HG03460 (cell line): ENCODE measurements around the gene KLHDC3.
A peak's percentile ranks its signal among the peaks of the same experiment; 100 is the strongest.
"Not testable (repeated sequence)": the region's sequence is repeated elsewhere in the genome, so short reads cannot be mapped to it uniquely, and the experiment has no call there.

ENCODE experiments used
- ATAC-seq: cut with Tn5 transposase; IDR thresholded peaks from one replicate; pipeline ENCODE4 v1.9.1; 2021; ENCODE audit not compliant: unreplicated experiment

The KLHDC3 gene

GRCh38 chr6:43021270-43022047 lies 7.4 kb downstream of the KLHDC3 start, which contains the start of gene RRP36:
Gene RRP36 (plus strand): TSS chr6:43021623. CDS start chr6:43021655, 32 bp downstream.
- ATAC-seq: peak; percentile 87

DNA sequence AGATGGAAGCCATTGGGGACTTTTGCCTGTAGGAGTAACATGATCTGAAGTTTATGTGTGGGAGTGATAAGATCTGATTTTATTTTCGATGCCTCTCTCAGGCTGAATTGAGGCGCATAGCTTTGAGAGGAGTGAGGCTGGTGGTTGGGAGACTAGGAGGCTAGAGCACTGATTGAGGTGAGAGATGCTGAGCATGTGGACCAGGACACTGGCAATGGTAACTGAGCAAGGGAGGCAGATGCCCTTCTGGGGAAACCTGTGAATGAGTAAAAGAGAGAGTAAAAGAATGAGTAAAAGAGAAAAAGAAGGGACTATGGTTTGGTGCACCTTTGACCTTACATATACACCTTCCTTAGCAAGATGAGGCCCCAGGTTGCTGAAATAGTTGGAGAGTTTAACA lies 10.4 kb downstream of the KLHDC3 start:
- no peak for ATAC-seq

DNA sequence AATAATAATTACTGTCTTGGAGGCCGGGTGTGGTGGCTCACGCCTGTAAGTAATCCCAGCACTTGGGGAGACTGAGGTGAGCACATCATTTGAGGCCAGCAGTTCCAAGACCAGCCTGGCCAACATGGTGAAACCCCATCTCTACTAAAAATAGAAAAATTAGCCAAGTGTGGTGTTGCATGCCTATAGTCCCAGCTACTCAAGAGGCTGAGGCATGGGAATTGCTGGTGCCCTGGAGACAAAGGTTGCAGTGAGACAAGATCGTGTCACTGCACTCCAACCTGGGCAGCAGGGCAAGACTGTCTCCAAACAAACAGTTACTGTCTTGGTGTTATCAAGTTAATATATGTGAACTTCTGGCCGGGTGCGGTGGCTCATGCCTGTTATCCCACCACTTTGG lies 12.3 kb downstream of the KLHDC3 start:
- ATAC-seq: no peak

- ATAC-seq: no peak
Measured at GRCh38 chr6:43029120-43029519, 15.1 kb downstream of the KLHDC3 start.

GRCh38 chr6:43032326-43032725 lies 18.3 kb downstream of the KLHDC3 start:
- no peak for ATAC-seq

- no peak for ATAC-seq
Measured at GRCh38 chr6:43033496-43034189, 19.6 kb downstream of the KLHDC3 start.

- ATAC-seq: no peak
Measured at GRCh38 chr6:43034190-43034525, 20.1 kb downstream of the KLHDC3 start.

- ATAC-seq: no peak
Measured at GRCh38 chr6:43035495-43036194, 21.6 kb downstream of the KLHDC3 start.

GRCh38 chr6:43036712-43037111 lies 22.7 kb downstream of the KLHDC3 start:
- no peak for ATAC-seq

DNA sequence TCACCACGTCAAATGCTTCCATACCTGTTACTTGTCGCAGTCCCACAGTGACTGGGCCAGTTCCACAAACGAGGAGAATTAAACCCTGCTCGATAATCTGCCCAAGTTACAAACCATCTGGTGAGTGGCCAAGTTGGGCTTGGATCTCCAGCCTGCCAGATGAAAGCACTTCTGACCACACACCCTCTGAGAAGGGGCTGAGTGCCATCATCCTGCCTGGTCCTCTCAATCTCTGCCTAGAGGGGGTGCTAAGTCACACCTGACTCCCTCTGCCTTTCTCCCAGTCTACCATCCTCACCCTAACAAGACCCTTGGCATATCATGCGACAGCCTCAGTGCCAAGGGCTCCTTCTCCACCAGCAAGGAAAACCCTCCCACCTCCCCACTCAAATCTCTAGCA lies 23.1 kb downstream of the KLHDC3 start:
- no peak for ATAC-seq

GRCh38 chr6:43037706-43038105 lies 23.7 kb downstream of the KLHDC3 start:
- ATAC-seq: no peak

DNA sequence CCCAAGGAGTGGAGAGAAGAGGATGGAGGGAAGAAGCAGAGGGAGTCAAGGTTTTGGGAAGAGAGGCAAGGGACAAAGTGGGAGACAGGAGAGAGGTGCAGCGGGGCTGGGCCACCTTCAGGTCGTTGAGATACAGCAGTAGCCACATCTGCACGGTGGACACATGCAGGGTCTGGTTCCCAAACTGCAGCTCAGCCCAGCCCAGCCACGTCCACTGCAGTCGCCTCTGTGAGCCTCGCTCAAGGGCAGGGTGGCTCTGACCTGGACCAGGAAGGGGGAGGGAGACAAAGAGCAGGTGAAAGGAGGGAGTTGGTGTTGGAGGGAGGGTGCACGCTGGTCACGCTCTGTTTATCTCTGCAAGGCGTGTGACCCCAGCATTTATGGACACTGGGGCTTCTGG lies 24.7 kb downstream of the KLHDC3 start:
- ATAC-seq: no peak

- ATAC-seq: no peak
Measured at GRCh38 chr6:43040542-43041257, 26.7 kb downstream of the KLHDC3 start.

DNA sequence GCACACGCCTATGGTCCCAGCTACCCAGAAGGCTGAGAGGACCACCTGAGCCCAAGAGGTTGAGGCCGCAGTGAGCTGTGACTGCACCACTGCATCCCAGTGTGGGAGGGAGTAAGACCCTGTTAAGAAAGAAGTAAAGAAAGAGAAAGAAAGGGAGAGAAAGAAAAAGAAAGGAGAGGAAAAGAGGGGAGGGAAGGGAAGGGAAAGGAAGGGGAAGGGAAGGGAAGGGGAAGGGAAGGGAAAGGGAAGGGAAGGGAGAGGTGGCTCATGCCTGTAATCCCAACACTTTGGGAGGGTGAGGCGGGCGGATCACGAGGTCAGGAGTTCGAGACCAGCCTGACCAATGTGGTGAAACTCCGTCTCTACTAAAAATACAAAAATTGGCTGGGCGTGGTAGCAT lies 27.4 kb downstream of the KLHDC3 start:
- not testable (repeated sequence) for ATAC-seq

DNA sequence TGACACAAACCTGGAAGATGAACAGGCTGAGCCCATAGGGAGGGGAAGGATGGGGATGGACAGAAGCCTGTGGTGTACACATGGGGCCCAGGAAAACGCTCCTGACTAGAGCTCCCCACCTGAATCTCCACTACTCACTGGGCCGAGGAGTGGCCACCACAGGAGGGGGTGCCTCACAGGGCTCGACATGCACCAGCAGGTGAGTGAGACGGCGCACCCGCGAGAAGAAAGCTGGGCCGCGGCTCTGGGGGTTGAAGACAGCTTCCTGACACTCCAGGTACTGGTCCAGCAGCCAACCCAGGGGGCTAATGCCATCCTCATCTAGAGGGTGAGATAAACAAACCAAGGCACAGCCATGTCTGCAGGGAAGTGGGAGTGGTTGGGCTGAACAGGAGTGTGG lies 29.3 kb downstream of the KLHDC3 start:
- ATAC-seq: no peak

- ATAC-seq: no peak
Measured at GRCh38 chr6:43045371-43045930, 31.4 kb downstream of the KLHDC3 start.

DNA sequence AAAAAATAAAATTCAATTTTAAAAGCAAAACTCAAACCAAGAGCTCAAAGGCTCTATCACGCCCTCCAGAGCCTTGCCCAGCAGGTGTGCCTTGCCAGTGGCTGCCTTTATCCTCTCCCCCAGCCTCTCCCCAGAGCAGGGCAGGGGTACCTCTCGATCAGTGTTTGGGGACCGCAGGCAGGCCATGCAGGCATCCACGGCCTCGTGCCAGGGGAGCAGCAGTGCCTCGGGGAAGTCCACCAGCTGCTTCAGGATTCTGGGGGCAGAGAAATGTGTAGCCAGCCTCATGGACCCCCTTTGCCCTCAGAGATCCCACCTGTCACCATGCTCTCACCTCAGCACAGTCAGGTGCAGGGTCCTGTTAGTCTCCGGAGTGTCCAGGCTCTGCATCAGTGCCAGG lies 33.9 kb downstream of the KLHDC3 start:
- no peak for ATAC-seq

- no peak for ATAC-seq
Measured at GRCh38 chr6:43050981-43051380, 36.9 kb downstream of the KLHDC3 start.

GRCh38 chr6:43052225-43052841 lies 38.3 kb downstream of the KLHDC3 start:
- ATAC-seq: no peak

GRCh38 chr6:43052842-43053544 lies 38.9 kb downstream of the KLHDC3 start:
- ATAC-seq: peak; percentile 16
